HG03066 (cell line): Measurements from ENCODE around the gene PTPRN2.
"Not testable (repeated sequence)": the region's sequence is repeated elsewhere in the genome, so short reads cannot be mapped to it uniquely, and the experiment has no call there.

ENCODE experiments used
- ATAC-seq: cut with Tn5 transposase; IDR thresholded peaks from one replicate; pipeline ENCODE4 v1.9.1; 2021; ENCODE audit warnings: low read depth; ENCODE audit not compliant: unreplicated experiment

Gene PTPRN2

DNA sequence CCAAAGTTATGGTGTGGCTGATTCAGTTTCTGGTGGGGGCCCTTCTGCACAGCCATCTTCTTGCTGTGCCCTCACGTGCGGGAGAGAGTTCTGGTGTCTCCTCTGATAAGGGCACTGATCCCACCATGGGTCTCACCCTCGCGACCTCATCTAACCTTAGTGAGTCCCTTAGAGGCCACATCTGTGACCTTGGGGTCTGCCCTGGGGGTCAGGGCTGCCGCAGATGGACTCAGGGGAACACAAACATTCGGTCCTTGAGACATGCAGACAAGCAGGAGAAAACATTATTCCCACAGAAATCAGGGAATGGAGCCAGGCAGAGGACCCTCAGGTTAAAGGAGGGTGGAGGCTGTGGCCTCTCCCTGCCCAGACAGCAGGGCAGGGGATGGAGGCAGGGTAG, 1072.9 kb downstream of the PTPRN2 start:
- ATAC-seq, result no peak

- no peak for ATAC-seq
Observed at GRCh38 chr7:157514306-157514705, 1073.3 kb downstream of the PTPRN2 start.

GRCh38 chr7:157513682-157514081, 1073.9 kb downstream of the PTPRN2 start:
- ATAC-seq, result no peak

DNA sequence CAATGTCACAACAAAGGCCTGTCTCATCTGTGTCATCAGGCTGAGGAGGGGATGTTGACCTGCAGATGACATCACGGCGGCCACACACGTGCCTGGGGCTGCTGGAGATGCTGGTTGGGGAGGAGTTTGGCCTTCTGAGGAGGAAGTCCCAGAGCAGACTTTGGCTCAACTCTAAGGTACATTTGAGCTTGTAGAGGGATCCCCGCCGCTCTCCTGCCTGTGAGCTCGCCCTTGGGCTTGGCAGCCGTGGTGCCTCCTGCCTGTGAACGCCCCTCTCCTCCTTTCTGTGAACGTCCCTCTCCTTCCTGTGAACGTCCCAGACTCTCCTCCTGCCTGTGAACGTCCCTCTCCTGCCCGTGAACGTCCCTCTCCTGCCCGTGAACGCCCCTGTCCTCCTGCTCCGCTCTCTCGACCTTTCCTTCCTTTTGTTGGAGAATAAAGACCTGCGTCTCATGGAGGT, 1074.4 kb downstream of the PTPRN2 start:
- ATAC-seq, result no peak

DNA sequence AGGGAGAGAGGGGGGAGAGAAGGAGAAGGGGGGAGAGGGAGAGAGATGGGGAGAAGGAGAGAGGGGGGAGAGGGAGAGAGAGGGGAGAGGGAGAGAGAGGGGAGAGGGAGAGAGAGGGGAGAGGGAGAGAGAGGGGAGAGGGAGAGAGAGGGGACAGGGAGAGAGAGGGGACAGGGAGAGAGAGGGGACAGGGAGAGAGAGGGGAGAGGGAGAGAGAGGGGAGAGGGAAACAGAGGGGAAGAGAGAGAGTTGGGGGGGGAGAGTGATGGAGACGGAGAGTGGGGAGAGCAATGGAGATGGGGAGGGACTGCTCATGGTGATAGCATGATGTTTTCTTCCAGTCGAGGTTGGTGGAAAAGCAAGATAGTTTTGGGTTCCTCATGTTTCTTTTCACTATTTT, 1078.4 kb downstream of the PTPRN2 start:
- no peak for ATAC-seq

DNA sequence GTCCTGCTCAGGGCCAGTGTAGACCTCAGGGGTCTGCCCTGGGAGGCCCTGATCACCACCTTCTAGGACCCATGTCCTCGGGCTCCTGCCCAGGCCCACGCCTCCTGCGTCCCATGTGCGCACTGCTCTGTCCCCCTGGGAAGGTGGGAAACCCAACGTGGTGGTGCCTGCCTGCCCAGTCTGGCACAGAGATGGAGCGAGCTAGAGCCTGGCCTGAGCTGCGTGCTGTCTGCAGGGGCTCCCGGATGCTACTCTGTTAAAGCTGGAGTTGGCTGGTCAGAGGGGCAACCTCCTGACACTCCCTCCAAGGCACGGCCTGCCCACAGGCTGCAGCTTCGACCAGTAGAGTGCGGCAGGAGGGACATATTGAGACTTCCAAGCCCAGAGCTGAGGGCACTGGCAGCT, 1079.1 kb downstream of the PTPRN2 start:
- no peak for ATAC-seq

DNA sequence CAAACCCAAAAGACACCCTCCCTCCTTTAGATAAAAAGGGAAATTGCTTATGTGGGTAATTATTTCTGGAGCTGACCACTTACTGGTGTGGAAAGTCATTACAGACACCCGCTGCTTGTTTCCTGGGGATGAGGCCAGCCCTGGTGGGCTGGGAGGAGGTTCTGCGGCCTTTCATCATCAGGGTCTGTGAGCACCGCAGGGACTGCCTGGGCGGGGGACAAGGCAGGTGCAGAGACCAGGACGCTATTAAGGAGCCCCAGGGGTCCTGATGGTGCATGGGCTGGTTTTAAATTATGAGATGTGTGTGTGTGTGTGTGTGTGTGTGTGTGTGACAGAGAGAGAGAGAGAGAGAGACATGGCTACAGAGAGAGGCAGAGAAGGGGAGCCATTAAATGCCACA, 1079.6 kb downstream of the PTPRN2 start:
- ATAC-seq, result no peak

- ATAC-seq, result no peak
Observed at GRCh38 chr7:157506268-157506667, 1081.4 kb downstream of the PTPRN2 start.

- ATAC-seq, result no peak
Observed at GRCh38 chr7:157505646-157506045, 1082.0 kb downstream of the PTPRN2 start.

DNA sequence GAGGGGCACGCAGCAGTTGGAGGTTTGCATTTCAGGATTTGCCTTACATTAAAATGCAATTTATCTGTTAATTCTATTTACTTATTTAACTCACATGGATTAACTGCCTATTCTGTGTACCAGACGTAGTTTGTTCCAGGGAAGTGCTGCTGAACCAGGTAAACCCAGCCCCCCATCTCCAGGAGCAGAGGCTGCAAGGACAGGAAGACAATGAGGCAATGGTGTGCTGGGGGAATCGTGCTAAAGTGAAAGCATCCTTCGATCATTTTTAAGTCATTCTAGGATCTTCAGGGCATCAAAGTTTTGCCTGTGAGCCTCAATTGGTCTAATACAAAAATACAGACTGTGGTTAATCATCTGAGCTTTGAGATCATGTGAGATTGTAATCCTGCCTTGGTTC, 1084.4 kb downstream of the PTPRN2 start:
- ATAC-seq, result no peak

DNA sequence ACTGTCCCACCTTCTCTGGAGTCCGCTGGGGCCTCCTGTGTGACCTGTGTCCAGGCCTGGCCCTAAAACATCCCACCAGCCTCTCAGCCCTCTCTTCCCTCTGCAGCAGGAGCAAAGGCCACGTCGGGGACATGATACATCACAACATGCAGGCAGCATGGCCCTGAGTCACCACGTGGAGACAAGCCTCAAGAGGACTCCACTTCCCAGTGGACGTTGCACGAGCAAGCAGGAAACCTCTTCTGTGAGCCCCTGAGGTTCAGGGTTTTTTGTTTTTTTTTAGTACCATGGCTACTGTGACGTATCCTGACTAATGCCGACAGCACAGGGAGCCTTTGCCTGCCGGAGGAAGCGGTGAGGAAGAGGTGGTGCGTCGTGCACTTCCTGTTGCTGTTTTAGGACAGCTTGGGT, 1084.9 kb downstream of the PTPRN2 start:
- ATAC-seq, result no peak

- no peak for ATAC-seq
Observed at GRCh38 chr7:157501581-157501980, 1086.0 kb downstream of the PTPRN2 start.

- ATAC-seq, result not testable (repeated sequence)
Observed at GRCh38 chr7:157500989-157501540, 1086.6 kb downstream of the PTPRN2 start.

- no peak for ATAC-seq
Observed at GRCh38 chr7:157500171-157500960, 1087.3 kb downstream of the PTPRN2 start.

- ATAC-seq, result no peak
Observed at GRCh38 chr7:157499835-157500153, 1087.8 kb downstream of the PTPRN2 start.

DNA sequence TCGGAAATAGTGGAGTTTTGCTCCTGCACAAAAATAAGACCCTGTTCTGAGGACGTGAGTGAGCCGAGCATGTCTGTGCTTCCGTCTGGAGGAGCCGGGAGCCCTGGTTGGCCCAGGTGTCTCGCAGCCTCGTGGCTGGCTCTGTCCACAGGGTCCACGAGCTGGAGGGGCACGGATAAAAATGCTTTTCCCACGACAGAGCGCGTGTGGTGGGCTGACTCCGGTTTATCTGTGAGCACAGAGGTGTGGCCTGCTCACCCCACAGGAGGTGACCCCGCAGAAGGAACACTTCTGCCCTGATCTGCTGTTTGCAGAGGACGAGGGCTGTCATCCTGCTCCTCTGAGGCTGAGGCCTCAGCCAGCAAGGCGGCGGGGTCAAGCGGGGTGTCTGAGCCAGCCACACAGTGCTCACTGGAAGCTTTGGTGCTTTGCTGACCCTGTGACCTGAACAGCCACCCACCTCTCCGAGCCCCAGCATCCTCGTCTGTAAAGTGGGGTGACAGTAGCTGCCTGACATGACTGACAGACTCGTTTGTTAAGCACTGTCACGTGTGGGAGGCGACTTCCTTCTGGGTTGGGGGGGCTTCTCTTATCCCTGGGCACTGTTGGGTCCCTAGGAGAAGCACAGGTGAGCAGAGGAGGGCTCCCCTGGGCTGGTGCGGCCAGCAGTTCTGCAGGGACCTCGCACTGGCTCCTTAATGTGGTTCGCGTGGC, 1088.3 kb downstream of the PTPRN2 start:
- ATAC-seq, result no peak

- no peak for ATAC-seq
Observed at GRCh38 chr7:157498657-157499056, 1089.0 kb downstream of the PTPRN2 start.

DNA sequence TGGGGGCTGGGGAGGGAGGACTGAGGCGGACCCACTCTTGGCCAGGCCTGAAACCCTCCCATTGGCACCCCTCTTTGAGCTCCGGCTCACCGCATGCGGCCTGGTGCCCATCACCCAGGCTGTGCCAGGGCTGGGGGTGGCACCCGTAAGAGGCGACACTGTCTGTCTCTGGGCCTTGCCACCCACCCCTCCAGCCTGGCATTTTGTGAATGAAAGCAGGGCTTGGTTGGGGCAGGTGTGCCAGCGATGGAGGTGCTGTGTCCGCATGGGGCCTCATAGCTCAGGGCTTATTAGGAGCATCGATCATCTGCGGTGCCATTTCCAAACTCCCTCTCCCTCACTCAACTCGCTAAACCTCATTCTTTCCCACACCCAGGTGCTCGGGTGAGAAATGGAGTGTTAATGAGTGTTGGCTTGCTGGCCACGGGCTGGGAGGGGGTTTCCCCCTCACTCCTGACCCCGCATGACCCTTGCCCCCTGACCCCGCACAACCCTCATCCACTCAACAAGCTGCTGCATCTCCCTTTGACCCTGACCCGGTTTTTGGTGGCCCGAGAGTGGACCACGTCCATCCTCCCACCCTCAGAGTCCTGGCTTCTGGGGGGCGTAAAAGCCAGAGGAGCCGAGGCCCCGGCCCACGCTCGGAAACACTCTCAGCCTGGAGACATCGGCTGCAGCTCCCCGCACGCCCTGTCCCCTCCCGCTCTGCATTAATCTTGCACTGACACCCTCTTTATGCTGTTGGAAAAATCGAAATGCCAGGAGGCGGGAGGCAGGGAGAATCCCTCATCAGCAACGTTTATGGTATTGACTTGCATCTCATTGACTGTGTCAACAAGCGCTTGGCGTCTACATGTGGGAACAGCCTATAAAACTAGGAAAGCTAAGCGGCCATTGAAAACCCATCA, 1089.6 kb downstream of the PTPRN2 start:
- no peak for ATAC-seq

DNA sequence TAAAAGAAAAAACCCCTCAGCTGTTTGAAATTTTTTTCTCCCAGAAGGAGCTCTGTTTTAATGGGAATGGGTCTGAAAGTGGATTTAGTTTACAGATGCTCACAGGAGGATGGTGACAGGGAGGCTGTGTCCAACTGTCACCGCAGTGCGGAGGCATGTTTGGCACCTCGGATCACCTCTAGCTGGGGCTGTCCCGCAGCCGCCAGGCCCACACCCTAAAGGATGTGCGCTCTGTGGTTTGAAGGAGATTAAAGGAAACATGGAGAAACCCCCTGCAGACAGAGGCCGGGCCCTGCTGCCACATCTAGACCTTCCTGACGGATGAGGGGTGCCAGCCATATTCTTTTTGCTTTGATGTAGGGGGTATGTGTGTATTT, 1090.3 kb downstream of the PTPRN2 start:
- no peak for ATAC-seq

DNA sequence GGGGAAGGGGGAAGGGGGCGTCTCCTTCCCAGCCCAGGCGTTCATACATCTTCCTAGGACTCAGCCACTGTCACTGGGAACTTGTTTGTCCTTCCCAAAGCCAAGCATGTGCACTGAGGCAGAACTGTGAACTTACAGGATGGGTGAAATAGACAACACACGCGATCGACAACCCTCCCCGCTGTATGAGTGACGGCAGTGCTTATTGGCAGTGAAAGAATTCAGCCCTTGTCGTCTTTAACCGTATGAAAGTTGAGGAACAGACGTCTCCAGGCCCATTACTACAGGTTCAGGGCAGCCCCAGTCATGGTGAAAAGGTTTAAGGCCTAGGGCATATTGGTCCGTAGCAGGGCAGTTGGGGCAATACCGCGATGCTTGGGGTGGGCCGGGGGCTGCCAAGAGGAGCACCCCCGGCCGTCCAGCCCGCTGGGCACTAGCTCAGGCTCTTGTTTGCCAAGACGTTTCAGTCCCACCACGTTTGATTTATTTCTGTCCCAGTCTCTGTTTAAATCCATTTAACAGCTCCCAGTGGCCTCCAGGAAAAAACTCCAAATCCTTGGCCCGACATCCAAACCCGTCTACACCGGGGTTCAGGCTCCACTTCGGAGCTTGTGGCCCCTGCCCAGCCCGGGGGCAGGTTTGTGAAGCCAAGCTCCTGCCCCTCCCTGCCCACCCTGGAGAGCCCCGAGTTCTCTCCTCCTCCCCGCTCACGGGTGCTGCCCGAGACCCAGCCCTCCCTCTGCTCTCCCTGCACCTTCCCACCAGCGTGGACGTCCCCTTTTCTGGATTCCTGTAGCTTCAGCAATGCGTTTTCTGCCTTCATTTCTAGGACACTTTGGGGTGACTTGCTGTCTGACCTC, 1091.0 kb downstream of the PTPRN2 start:
- no peak for ATAC-seq
